Adrenal gland (tissue), 5 donors: ENCODE data around the gene RGS9.

ENCODE experiments used
- POLR2A ChIP-seq, 2 donors: fragments of 450-650 bp; IDR thresholded peaks; one replicate each; pipeline ENCODE4 v1.6.1; 2017; ENCODE audit warnings: antibody characterized with exemption in 2 of 2, mild to moderate bottlenecking in 2 of 2, moderate library complexity in 1 of 2
- TF ChIP-seq, protein P1 (sequence below), 6 experiments: fragments of 450-650 bp in 4 of 6; fragments of 200-600 bp in 2 of 6; sonication (generic) in 1 of 6; IDR thresholded peaks; 1 replicate in 5 of 6; 2 replicates in 1 of 6; pipeline versions ENCODE4 v1.5.1 to v1.8.0; 2016 to 2021; ENCODE audit warnings: antibody characterized with exemption in 6 of 6, mild to moderate bottlenecking in 2 of 6, moderate library complexity in 1 of 6
- donor health status: DM: no; HTN: no; CAD: no.

GRCh38 chr17:65160516-65160915 is 23.3 kb downstream of the RGS9 start:
- TF ChIP-seq, protein P1, sequence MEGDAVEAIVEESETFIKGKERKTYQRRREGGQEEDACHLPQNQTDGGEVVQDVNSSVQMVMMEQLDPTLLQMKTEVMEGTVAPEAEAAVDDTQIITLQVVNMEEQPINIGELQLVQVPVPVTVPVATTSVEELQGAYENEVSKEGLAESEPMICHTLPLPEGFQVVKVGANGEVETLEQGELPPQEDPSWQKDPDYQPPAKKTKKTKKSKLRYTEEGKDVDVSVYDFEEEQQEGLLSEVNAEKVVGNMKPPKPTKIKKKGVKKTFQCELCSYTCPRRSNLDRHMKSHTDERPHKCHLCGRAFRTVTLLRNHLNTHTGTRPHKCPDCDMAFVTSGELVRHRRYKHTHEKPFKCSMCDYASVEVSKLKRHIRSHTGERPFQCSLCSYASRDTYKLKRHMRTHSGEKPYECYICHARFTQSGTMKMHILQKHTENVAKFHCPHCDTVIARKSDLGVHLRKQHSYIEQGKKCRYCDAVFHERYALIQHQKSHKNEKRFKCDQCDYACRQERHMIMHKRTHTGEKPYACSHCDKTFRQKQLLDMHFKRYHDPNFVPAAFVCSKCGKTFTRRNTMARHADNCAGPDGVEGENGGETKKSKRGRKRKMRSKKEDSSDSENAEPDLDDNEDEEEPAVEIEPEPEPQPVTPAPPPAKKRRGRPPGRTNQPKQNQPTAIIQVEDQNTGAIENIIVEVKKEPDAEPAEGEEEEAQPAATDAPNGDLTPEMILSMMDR (IDR thresholded peaks at IDR 0.05): no peak
- TF ChIP-seq POLR2A (IDR thresholded peaks at IDR 0.05): no peak
